Measurements from ENCODE around the gene HSPA8. TPM values are rescaled to one million over a fixed set of nuclear protein-coding genes. Genes with fewer than 3 reads are reported as not detected.
"Not testable (repeated sequence)": the region's sequence is repeated elsewhere in the genome, so short reads cannot be mapped to it uniquely, and the experiment has no call there.

The HSPA8 gene
- total and polyA plus RNA-seq, 2 of the 13 experiments (the other 11 are each of a cell fraction or from before 2014, with no cell fraction given), result 936 to 2,151 TPM

DNA sequence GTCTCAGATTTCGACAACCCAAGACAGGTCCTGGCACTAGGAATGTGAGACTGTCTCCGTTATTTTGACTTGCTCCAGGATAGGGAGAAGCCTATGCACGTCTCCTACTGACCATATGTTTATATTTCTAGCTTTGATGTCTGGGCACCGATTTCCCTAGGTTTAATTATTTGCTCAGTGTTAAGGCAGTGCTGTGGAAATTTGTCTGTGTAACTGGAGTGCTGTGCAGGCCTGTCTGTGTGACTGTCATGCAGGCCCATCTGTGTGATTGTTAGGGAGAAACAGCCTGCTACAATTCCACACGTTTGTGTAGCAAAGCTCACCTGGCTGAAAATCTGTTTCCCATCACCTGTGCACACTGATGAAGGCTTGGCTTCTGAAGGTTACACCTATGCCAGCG, 29.6 kb upstream of the HSPA8 start (continued):
- TF ChIP-seq, protein P1, sequence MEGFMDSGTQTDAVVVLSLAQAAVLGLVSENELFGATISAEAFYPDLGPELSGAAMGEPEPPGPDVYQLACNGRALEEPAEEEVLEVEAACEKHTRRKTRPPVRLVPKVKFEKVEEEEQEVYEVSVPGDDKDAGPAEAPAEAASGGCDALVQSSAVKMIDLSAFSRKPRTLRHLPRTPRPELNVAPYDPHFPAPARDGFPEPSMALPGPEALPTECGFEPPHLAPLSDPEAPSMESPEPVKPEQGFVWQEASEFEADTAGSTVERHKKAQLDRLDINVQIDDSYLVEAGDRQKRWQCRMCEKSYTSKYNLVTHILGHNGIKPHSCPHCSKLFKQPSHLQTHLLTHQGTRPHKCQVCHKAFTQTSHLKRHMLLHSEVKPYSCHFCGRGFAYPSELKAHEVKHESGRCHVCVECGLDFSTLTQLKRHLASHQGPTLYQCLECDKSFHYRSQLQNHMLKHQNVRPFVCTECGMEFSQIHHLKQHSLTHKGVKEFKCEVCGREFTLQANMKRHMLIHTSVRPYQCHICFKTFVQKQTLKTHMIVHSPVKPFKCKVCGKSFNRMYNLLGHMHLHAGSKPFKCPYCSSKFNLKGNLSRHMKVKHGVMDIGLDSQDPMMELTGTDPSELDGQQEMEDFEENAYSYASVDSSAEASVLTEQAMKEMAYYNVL (CRISPR knock-in tag; IDR thresholded peaks at IDR 0.05; ENCODE audit: borderline replicate concordance), result no peak

DNA sequence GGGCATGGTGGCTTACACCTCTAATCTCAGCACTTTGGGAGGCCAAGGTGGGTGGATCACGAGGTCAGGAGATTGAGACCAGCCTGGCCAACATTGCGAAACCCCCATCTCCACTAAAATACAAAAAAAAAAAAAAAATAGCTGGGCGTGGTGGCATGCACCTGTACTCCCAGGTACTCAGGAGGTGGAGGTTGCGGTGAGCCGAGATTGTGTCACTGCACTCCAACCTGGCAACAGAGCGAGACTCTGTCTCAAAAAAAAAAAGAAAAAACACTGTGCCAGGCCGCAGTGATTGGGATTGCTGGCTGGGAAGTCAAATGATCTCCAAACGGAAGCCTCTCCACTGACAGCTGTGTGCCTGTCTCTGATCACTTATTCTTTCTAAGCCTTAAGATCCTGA, 28.2 kb upstream of the HSPA8 start:
- H3K9me3 ChIP-seq (ENCODE audit: low read length); in situ Hi-C loops (cut with HindIII; ENCODE audit: extremely low pct_ligation_motif_present, low pct_unique_long_range_greater_than_20kb); intact Hi-C loops (cut with micrococcal nuclease; ENCODE audit: unreplicated experiment); H3K27ac ChIP-seq (ENCODE audit: extremely low read length, insufficient read depth, low read length); H3K36me3 ChIP-seq (replicated peaks in 1 of 2; ENCODE audit: control insufficient read depth in 1 of 2, insufficient read depth in 2 of 2, low read length in 2 of 2); H4K20me1 ChIP-seq (ENCODE audit: insufficient read depth, low read length); H3K27me3 ChIP-seq (ENCODE audit: control insufficient read depth in 1 of 2, insufficient read depth in 2 of 2, low read length in 2 of 2); CTCF ChIA-PET (ENCODE audit: low intra/inter-chr PET ratio, low total read pairs); H3K79me2 ChIP-seq (ENCODE audit: insufficient read depth, low read length); H3K4me2 ChIP-seq (ENCODE audit: low read depth, low read length); BruUV-seq (replicated peaks); POLR2A ChIA-PET; DNase-seq (ENCODE audit: low spot score); FAIRE-seq; H2AFZ ChIP-seq (ENCODE audit: low read length); H3K9ac ChIP-seq (ENCODE audit: insufficient read depth, low read depth, low read length); H3K4me3 ChIP-seq (replicated peaks in 1 of 3; ENCODE audit: insufficient read depth in 1 of 3, low read depth in 2 of 3, low read length in 3 of 3); ATAC-seq; H3K4me1 ChIP-seq (ENCODE audit: insufficient read depth, low read length): not testable (repeated sequence)
- 54% methylated on average over 8 of the region's 8 CpGs for WGBS (ENCODE audit: low lambda C conversion rate)

DNA sequence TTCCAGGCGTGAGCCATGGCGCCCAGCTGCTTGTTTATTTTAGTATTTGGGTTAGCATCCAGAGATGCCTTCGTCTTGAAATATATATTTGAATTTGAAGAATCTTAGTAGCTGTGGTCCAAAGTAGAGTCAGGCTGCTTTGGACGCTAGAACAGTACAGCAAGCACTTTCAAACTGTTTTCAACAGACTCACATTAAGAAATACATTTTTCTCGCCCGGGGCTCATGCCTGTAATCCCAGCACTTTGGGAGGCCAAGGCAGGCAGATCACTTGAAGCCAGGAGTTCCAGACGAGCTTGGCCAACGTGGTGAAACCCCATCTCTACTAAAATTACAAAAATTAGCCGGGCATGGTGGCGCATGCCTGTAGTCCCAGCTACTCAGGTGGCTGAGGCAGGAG, 27.0 kb upstream of the HSPA8 start:
- POLR2A ChIA-PET, result not testable (repeated sequence)
- 75% methylated on average over 10 of the region's 10 CpGs for WGBS (ENCODE audit: low lambda C conversion rate)

DNA sequence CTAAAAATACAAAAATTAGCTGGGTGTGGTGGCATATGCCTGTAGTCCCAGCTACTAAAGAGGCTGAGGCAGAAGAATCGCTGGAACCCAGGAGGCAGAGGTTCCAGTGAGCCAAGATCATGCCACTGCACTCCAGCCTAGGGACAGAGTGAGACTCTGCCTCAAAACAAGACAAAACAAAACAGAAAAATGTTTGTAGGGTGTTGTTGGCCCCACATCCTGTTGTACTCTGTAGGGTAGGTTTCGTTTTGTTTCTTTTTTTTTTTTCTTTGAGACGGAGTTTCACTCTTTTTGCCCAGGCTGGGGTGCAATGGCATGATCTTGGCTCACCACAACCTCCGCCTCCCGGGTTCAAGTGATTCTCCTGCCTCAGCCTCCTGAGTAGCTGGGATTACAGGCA, 25.7 kb upstream of the HSPA8 start:
- H3K27ac ChIP-seq (ENCODE audit: extremely low read length, insufficient read depth, low read length); POLR2A ChIA-PET; H3K36me3 ChIP-seq (replicated peaks in 1 of 2; ENCODE audit: control insufficient read depth in 1 of 2, insufficient read depth in 2 of 2, low read length in 2 of 2); H3K27me3 ChIP-seq (ENCODE audit: control insufficient read depth in 1 of 2, insufficient read depth in 2 of 2, low read length in 2 of 2); H3K9ac ChIP-seq (ENCODE audit: insufficient read depth, low read depth, low read length); in situ Hi-C loops (cut with HindIII; ENCODE audit: extremely low pct_ligation_motif_present, low pct_unique_long_range_greater_than_20kb); H3K9me3 ChIP-seq (ENCODE audit: low read length); FAIRE-seq; intact Hi-C loops (cut with micrococcal nuclease; ENCODE audit: unreplicated experiment); H3K4me2 ChIP-seq (ENCODE audit: low read depth, low read length); H3K79me2 ChIP-seq (ENCODE audit: insufficient read depth, low read length); H2AFZ ChIP-seq (ENCODE audit: low read length); ATAC-seq; H4K20me1 ChIP-seq (ENCODE audit: insufficient read depth, low read length); DNase-seq (ENCODE audit: low spot score); H3K4me3 ChIP-seq (replicated peaks in 1 of 3; ENCODE audit: insufficient read depth in 1 of 3, low read depth in 2 of 3, low read length in 3 of 3); H3K4me1 ChIP-seq (ENCODE audit: insufficient read depth, low read length); CTCF ChIA-PET (ENCODE audit: low intra/inter-chr PET ratio, low total read pairs); BruUV-seq (replicated peaks): not testable (repeated sequence)
- 49% methylated on average over 5 of the region's 5 CpGs for WGBS (ENCODE audit: low lambda C conversion rate)

More for the DNA sequence above, 27.0 kb upstream of the HSPA8 start:
- H3K4me2 ChIP-seq (ENCODE audit: low read depth, low read length); H3K27ac ChIP-seq (ENCODE audit: extremely low read length, insufficient read depth, low read length); BruUV-seq (replicated peaks); H3K9me3 ChIP-seq (ENCODE audit: low read length); H3K9ac ChIP-seq (ENCODE audit: insufficient read depth, low read depth, low read length); H3K4me1 ChIP-seq (ENCODE audit: insufficient read depth, low read length); DNase-seq (ENCODE audit: low spot score); ATAC-seq; FAIRE-seq; H3K4me3 ChIP-seq (replicated peaks in 1 of 3; ENCODE audit: insufficient read depth in 1 of 3, low read depth in 2 of 3, low read length in 3 of 3); H3K27me3 ChIP-seq (ENCODE audit: control insufficient read depth in 1 of 2, insufficient read depth in 2 of 2, low read length in 2 of 2); intact Hi-C loops (cut with micrococcal nuclease; ENCODE audit: unreplicated experiment); H2AFZ ChIP-seq (ENCODE audit: low read length); in situ Hi-C loops (cut with HindIII; ENCODE audit: extremely low pct_ligation_motif_present, low pct_unique_long_range_greater_than_20kb); CTCF ChIA-PET (ENCODE audit: low intra/inter-chr PET ratio, low total read pairs); H3K36me3 ChIP-seq (replicated peaks in 1 of 2; ENCODE audit: control insufficient read depth in 1 of 2, insufficient read depth in 2 of 2, low read length in 2 of 2); H3K79me2 ChIP-seq (ENCODE audit: insufficient read depth, low read length); H4K20me1 ChIP-seq (ENCODE audit: insufficient read depth, low read length): not testable (repeated sequence)
